HEK293T (cell line): ENCODE measurements around the gene GPRC5D.

Experiments
- CTCF ChIA-PET: fragments of 350-600 bp; formaldehyde crosslinking; extraction: SDS; loops from one replicate; lab custom pipeline; 2021; ENCODE audit warnings: antibody characterized with exemption, inconsistent platforms; lab: Yijun Ruan, JAX
- POLR2A ChIA-PET: fragments of 350-600 bp; formaldehyde crosslinking; extraction: SDS; loops from one replicate; lab custom pipeline; 2020; ENCODE audit warnings: antibody characterized with exemption, inconsistent platforms; lab: Yijun Ruan, JAX
- DNase-seq: peaks from one replicate; pipeline ENCODE4 v3.0.0; 2012; ENCODE audit warnings: mixed read lengths; ENCODE audit errors: extremely low spot score
- ARNT ChIP-seq: fragments of 450-650 bp; IDR thresholded peaks from 2 replicates; pipeline ENCODE4 v1.6.1; 2017; ENCODE audit warnings: mild to moderate bottlenecking
- BHLHE40 ChIP-seq: fragments of 450-650 bp; IDR thresholded peaks from 2 replicates; pipeline ENCODE4 v1.6.1; 2016; ENCODE audit warnings: mild to moderate bottlenecking, moderate library complexity, borderline replicate concordance
- CTBP1 ChIP-seq: fragments of 450-650 bp; IDR thresholded peaks from 2 replicates; pipeline ENCODE4 v1.6.1; 2016; ENCODE audit warnings: borderline replicate concordance
- ELF4 ChIP-seq: fragments of 450-650 bp; IDR thresholded peaks from 2 replicates; pipeline ENCODE4 v1.6.1; 2017; ENCODE audit warnings: antibody characterized with exemption
- FOXA1 ChIP-seq: fragments of 450-650 bp; IDR thresholded peaks from 2 replicates; pipeline ENCODE4 v1.6.1; 2016; ENCODE audit warnings: mild to moderate bottlenecking
- FOXK2 ChIP-seq: fragments of 450-650 bp; IDR thresholded peaks from 2 replicates; pipeline ENCODE4 v1.6.1; 2016; ENCODE audit warnings: mild to moderate bottlenecking
- FOXM1 ChIP-seq: fragments of 450-650 bp; IDR thresholded peaks from 2 replicates; pipeline ENCODE4 v1.6.1; 2017; ENCODE audit warnings: mild to moderate bottlenecking, borderline replicate concordance
- HDGF ChIP-seq: fragments of 450-650 bp; IDR thresholded peaks from 2 replicates; pipeline ENCODE4 v1.6.1; 2017; ENCODE audit warnings: antibody characterized with exemption, borderline replicate concordance
- L3MBTL2 ChIP-seq: fragments of 450-650 bp; conservative IDR thresholded peaks from 2 replicates; pipeline ENCODE4 v1.6.1; 2016; ENCODE audit warnings: mild to moderate bottlenecking
- LEF1 ChIP-seq: fragments of 450-650 bp; IDR thresholded peaks from 2 replicates; pipeline ENCODE4 v1.6.1; 2017; ENCODE audit warnings: mild to moderate bottlenecking, borderline replicate concordance
- NFRKB ChIP-seq: fragments of 450-650 bp; IDR thresholded peaks from 2 replicates; pipeline ENCODE4 v1.6.1; 2016; ENCODE audit warnings: mild to moderate bottlenecking, moderate library complexity
- SP1 ChIP-seq: fragments of 450-650 bp; IDR thresholded peaks from 2 replicates; pipeline ENCODE4 v1.6.1; 2017
- SUZ12 ChIP-seq: fragments of 450-650 bp; IDR thresholded peaks from 2 replicates; pipeline ENCODE4 v1.6.1; 2016; ENCODE audit warnings: mild to moderate bottlenecking
- TARDBP ChIP-seq: fragments of 450-650 bp; IDR thresholded peaks from 2 replicates; pipeline ENCODE4 v1.6.1; 2016
- ZNF384 ChIP-seq: fragments of 450-650 bp; IDR thresholded peaks from 2 replicates; pipeline ENCODE4 v1.6.1; 2016
- TF ChIP-seq, protein P1 (sequence below): fragments of 450-650 bp; IDR thresholded peaks from 2 replicates; pipeline ENCODE4 v1.6.1; 2016

The GPRC5D gene

DNA sequence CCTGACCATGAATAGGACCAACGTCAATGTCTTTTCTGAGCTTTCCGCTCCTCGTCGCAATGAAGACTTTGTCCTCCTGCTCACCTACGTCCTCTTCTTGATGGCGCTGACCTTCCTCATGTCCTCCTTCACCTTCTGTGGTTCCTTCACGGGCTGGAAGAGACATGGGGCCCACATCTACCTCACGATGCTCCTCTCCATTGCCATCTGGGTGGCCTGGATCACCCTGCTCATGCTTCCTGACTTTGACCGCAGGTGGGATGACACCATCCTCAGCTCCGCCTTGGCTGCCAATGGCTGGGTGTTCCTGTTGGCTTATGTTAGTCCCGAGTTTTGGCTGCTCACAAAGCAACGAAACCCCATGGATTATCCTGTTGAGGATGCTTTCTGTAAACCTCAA, 43.3 kb downstream of the GPRC5D start:
- ChIA-PET POLR2A (no interaction called here), CTCF (interaction anchor here (0.9 to 1.9 kb wide), 3 partner anchors 8 to 303 kb away, joined by 3 to 5 read pairs (median 3); partner anchors contain the start of gene GPRC5A)
- no peak for DNase-seq
- no peak for TF ChIP-seq L3MBTL2
- no peak for TF ChIP-seq SUZ12
- TF ChIP-seq CTBP1, result no peak
- TF ChIP-seq BHLHE40, result no peak
- no peak for TF ChIP-seq FOXA1
- no peak for TF ChIP-seq LEF1
- no peak for TF ChIP-seq TARDBP
- no peak for TF ChIP-seq ELF4
- TF ChIP-seq HDGF, result no peak
- no peak for TF ChIP-seq NFRKB
- TF ChIP-seq, protein P1, sequence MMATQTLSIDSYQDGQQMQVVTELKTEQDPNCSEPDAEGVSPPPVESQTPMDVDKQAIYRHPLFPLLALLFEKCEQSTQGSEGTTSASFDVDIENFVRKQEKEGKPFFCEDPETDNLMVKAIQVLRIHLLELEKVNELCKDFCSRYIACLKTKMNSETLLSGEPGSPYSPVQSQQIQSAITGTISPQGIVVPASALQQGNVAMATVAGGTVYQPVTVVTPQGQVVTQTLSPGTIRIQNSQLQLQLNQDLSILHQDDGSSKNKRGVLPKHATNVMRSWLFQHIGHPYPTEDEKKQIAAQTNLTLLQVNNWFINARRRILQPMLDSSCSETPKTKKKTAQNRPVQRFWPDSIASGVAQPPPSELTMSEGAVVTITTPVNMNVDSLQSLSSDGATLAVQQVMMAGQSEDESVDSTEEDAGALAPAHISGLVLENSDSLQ, result no peak
- TF ChIP-seq SP1, result no peak
- no peak for TF ChIP-seq ARNT
- no peak for TF ChIP-seq FOXK2
- TF ChIP-seq ZNF384, result no peak
- no peak for TF ChIP-seq FOXM1

DNA sequence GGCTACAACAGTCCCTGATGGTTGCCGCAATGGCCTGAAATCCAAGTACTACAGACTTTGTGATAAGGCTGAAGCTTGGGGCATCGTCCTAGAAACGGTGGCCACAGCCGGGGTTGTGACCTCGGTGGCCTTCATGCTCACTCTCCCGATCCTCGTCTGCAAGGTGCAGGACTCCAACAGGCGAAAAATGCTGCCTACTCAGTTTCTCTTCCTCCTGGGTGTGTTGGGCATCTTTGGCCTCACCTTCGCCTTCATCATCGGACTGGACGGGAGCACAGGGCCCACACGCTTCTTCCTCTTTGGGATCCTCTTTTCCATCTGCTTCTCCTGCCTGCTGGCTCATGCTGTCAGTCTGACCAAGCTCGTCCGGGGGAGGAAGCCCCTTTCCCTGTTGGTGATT, 43.7 kb downstream of the GPRC5D start:
- ChIA-PET POLR2A (no interaction called here), CTCF (interaction anchor here (0.9 to 1.9 kb wide), 3 partner anchors 8 to 304 kb away, joined by 3 to 5 read pairs (median 3); partner anchors contain the start of gene GPRC5A)
- TF ChIP-seq FOXM1 (no peak), SP1 (no peak), BHLHE40 (no peak), FOXA1 (no peak), HDGF (no peak), CTBP1 (no peak), NFRKB (no peak), ZNF384 (no peak), FOXK2 (no peak), SUZ12 (no peak), L3MBTL2 (no peak), TARDBP (no peak), ELF4 (no peak), LEF1 (no peak), ARNT (no peak)
- TF ChIP-seq, protein P1, result no peak
- no peak for DNase-seq

DNA sequence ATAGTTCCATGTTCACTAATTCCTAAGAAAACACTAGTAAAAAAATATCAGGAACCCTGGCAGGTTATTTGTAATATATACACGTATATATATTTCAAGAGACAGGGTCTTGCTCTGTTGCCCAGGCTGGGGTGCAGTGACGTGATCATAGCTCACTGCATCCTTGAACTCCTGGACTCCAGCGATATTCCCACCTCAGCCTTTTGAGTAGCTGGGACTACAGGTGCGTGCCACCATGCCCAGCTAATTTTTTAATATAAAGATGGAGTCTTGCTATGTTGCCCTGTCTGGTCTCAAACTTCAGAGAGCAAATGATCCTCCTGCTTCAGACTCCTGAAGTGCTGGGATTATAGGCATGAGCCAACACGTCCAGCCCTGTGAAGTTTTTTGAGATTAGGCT, 44.4 kb downstream of the GPRC5D start:
- ChIA-PET POLR2A (no interaction called here), CTCF (interaction anchor here (0.9 to 1.9 kb wide), 3 partner anchors 9 to 304 kb away, joined by 3 to 5 read pairs (median 3); partner anchors contain the start of gene GPRC5A)
- no peak for TF ChIP-seq TARDBP
- no peak for TF ChIP-seq ARNT
- TF ChIP-seq NFRKB, result no peak
- no peak for DNase-seq

DNA sequence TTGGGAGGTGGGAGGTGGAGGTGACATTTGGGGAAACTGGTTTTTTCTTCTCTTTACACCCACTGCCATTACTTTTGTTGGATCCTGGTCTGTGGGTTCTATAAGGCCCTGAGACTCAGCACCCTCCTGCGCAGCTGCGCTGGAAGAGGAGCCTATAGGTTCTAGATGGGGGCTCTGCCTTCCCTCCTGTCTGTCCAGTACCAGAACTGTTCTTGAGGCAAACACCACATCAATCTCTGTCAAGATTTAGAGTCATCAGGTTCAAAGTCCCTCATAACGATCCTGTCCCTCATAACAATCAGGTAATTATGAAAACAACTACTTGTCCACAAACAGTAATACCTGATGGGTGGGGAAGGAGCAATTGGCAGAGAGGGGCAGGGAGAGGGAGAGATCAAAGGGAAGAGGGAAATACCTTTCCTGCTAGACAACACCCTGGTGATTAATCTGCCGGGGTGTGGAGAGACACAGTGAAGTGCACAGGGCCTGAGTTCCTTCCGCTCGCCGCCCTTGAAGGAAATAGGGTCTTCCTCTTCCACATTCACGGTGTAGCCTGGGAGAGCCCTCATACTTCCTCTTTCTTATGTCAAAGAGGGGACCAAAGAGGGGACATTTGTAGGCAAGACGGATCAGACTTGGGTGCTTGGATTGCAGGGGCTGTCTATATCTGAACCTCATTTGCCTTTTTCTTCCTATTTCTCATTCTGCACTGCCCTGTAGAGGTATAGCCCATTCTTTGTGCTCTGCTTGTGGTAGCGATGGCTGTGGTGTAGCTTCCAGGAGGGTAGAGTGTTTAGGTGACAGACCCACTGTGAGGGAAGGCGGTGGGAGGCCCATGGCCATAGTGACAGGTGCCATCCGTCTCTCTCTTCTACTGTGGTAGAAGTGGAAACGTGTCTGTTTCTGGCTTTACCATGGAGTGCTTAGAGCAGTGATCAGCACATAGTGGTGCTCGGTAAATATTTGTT, 48.0 kb downstream of the GPRC5D start:
- ChIA-PET CTCF (no interaction called here), POLR2A (no interaction called here)
- no peak for TF ChIP-seq L3MBTL2
- TF ChIP-seq TARDBP, result no peak
- no peak for TF ChIP-seq FOXA1
- no peak for TF ChIP-seq FOXM1
- no peak for TF ChIP-seq BHLHE40
- TF ChIP-seq, protein P1, result no peak
- TF ChIP-seq SUZ12, result no peak
- no peak for TF ChIP-seq ZNF384
- no peak for TF ChIP-seq SP1
- TF ChIP-seq ARNT, result no peak
- no peak for TF ChIP-seq CTBP1
- no peak for TF ChIP-seq FOXK2
- TF ChIP-seq LEF1, result no peak
- no peak for TF ChIP-seq NFRKB
- TF ChIP-seq ELF4, result no peak
- no peak for TF ChIP-seq HDGF
- DNase-seq, result no peak

DNA sequence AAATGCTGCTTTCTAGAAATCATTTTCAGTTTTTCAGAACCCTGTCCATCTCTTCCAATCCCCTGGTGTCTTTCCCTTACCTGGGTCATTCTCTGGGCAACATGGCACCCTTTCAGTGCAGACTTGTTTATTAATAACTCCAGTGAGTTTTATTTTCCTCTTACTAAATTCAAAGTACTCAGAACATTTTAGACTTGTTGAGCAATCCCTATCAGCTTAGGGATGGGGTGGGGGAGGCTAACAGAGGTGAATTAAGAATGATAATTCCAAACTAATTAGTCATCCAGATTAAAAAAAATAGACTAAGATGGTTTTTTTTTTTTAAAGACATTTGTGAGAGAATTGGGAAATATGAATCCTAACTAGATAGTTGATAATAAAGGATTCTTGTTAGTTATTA, 49.9 kb downstream of the GPRC5D start:
- POLR2A ChIA-PET, result interaction anchor here (1.2 kb wide), 1 partner anchor 10 kb away, joined by 3 read pairs; the partner anchor contains the start of gene GPRC5A
- no peak for TF ChIP-seq ZNF384
- no peak for TF ChIP-seq TARDBP
- TF ChIP-seq NFRKB, result no peak
- TF ChIP-seq SP1, result no peak
- TF ChIP-seq ELF4, result no peak
- no peak for TF ChIP-seq FOXM1
- TF ChIP-seq FOXA1, result no peak
- TF ChIP-seq ARNT, result no peak
- no peak for TF ChIP-seq LEF1
- CTCF ChIA-PET, result interaction anchor here (0.6 kb wide), 1 partner anchor 58 kb away, joined by 3 read pairs; no protein-coding TSS in a partner anchor
- DNase-seq, result no peak
